Left hindlimb (tissue), 1 donor: ENCODE measurements around the gene NUP42.
A peak's percentile ranks its signal among the peaks of the same experiment; 100 is the strongest.
"Not testable (repeated sequence)": the region's sequence is repeated elsewhere in the genome, so short reads cannot be mapped to it uniquely, and the experiment has no call there.

ENCODE experiments used
- DNase-seq: peaks from one replicate; pipeline ENCODE4 v3.0.0-alpha.2; 2018

Gene NUP42

DNA sequence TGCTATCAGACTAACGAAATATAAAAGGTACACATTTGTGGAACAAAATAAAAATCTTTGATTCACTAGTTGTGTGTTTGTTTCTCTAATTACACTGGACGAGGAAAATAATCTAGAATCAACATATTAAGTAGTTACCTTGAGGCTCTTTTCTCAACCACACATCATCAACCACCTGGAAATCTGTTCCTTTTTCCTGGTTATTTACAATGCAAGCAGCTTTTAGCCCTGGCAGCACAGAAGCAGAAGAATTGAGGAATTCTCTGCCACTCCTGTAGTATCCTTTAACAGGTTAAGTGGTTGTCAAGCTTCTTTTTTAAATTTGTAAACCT, 23.7 kb downstream of the NUP42 start:
- no peak for DNase-seq

DNA sequence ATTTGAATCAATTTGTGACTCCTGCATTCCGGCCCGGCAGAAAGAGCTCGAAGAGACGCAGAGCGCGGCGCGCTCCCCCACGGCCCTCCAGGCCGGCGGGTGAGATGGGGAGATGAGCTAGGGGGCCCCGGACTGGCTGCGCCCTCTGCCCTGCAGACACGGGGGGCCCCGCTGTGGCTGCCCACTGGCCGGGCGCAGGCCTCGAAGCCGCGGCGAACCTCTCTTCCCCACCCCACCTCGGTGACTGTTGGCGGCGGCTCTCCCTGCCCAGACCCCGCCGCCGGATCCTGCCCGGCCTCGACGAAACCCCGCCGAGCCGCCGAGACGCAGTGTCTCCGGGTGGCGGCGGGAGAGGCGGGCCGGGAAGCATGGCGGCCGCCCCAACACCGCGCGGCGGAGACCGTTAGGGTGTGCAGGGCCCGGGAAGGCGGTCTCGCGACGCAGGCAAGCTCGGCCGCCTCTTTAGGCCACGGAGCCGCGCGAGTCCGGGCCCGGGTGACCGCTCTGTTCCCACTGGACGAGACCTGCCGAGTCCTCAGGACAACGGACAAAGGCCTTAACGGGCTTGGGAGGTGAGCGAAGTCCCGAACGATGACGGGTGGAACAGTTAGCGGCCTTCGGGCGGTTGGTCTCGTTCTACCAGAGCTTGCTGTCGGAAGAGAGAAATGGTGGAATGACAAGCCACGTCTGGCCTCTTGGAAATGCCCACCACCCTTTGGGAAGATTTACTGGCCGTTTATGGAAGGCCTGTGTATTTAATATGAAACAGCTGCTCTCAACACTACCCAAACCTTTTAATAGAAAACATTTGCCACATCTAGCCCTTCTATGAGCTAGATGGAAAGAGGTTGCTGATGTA, 24.3 kb downstream of the NUP42 start:
- DNase-seq: peak; percentile 71

DNA sequence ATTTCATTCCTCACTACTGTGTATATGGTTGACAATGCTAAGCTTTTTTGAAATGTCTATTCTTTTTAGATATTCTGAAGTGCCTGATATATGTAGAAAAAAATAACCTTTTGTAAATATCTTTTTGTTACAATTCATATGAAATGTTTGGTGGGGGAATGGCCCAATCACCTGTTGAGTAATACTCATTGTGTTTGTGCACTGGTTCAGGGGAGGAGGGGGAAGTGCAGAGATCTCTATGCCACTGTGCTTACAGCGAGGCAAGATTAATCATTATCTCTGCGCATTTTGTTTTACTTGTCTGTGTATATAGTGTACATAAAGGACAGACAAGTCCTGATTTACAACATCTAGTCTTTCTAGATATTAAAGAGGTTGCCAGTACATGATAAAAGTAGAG, 25.2 kb downstream of the NUP42 start:
- DNase-seq: no peak

DNA sequence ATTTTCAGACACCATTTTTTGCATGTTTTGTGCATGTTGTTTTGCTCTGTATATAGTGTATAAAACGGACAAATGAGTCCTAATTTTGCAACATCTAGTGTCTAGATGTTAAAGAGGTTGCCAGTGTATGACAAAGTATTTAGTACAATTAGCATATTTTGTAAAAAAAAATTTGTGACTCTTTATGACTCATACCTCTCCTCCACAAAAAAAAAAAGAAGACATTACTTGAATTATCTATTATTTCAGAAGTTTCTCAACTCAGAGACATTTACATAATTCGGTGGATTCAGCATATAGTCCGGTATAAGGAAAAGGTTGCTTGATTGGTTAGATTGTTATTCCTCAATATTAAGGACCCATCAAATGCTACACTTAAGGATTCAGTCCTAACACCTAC, 26.0 kb downstream of the NUP42 start:
- no peak for DNase-seq

DNA sequence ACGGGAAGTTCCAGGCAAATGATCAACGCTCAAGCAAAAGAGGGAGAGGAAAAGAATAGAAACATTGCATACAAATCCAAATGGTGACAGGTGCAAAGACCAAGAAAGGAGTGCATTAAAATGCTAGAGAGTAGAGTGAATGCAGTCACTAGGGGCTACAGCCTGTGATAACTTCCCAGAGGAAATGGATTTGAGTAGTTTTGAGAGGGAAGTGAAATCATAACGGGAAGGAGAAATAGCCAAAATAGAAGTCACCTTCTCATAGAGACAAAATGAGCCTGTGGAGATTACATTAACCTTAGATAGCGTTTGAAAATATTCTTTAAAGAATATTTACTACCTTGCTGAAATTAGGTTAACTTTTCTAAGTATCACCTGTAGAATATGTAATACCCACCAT, 26.5 kb downstream of the NUP42 start:
- no peak for DNase-seq

DNA sequence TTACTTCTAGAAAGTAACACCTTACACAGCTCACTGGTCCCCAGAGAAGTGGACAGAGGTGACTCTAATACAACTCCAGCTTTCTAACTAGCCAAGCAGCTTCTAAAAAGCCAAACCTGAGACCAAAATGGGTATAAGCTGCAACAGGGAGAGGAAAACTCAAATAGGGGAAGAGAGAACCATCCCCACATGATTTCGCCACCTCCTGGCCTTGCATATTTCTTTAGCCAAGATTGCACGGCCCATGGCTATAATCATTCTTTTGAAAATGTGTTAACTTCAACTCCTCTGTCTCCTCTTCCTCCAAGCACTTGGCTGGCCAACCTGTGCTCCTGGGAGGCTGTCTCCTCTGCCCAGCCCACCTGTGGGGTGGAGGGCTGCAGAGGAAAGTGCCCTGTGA, 28.7 kb downstream of the NUP42 start:
- no peak for DNase-seq

DNA sequence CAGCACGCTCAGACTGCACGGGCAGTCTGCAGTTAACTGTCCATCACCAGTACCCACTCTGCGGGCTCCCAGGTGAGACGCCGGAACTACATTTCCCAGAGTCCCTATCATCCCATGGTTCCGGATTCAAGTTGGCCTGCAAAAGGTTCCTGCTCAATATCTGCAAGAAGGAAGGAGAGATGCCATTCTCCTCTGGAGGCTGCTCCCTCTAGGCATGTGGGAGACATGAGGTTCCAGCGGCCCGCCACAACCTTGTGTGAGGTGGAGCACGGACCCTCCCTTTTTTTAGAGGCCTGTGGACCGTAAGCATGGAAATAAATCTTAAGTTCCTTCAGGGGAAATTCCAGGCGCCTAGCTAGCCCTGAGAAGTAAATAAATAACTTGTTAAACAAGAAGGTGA, 29.7 kb downstream of the NUP42 start:
- no peak for DNase-seq

DNA sequence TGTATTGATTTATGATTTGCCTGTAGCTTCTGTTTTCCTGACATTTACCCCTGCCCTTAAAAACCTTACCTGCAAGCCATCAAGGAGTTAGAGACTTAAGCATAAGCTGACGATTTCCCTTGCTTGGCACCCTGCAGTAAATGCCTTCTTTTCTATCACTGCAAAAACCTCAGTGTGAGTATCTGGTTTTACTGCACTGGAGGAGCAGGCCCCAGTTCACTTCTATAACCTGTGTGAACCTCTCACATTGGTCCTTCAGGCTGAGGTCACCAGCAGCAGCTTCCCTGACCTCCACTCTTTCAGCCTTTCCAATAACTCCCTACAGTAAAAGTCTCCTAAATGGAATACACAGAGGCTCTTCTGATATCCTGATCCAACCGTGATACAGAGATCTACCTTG, 30.5 kb downstream of the NUP42 start:
- no peak for DNase-seq

DNA sequence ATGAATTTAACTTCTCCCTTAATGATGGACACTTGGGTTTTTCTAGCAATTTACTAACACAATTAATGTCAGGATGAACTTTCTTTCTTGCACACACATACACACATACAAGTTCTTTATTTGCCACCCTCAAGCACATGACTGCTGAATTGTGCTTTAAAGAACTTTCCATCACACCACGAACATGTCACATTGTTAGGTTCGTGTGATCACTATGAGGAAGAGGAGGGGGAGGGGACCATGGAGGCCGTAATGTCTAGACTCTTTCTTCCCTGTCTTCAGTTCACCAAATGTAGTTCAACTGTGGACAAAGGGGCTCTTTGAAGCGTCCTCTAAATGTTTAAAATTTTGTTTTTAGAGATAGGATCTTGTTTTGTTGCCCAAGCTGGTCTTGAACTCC, 31.0 kb downstream of the NUP42 start:
- no peak for DNase-seq

DNA sequence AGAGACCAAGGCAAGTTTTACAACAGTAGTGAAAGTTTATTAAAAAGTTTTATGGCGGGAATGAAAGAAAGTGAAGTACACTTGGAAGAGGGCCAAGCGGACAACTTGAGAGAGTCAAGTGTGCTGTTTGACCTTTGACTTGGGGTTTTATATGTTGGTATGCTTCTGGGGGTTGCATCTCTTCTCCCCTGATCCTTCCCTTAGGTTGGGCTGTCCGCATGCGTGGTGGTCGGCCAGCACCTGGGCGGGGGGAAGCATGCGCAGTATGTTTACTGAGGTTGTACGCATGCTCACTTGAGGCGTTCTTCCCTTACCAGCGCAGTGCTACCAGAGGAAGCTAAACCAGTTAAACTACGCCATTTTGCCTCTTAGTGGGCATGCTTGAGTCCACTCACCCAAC, 31.9 kb downstream of the NUP42 start:
- no peak for DNase-seq

DNA sequence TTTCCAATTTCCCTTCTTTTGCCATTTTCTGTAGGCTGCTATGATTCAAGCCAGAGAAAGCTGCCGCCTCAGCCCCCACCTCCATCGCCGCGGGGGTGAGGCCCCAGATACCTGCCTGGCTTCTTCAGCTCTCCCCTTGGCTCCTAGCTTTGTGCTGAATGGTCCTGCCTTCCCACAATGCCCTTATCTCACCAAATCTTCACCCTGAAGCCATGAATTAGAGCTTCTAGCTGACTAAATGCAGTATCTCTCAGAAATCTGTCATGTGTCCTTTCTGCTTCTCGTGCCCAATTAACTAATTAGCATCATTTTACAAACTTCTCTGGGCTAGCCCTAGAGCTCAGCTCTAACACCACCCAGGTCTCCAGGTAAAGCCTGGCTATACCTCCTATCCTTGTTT, 32.6 kb downstream of the NUP42 start:
- DNase-seq: no peak

DNA sequence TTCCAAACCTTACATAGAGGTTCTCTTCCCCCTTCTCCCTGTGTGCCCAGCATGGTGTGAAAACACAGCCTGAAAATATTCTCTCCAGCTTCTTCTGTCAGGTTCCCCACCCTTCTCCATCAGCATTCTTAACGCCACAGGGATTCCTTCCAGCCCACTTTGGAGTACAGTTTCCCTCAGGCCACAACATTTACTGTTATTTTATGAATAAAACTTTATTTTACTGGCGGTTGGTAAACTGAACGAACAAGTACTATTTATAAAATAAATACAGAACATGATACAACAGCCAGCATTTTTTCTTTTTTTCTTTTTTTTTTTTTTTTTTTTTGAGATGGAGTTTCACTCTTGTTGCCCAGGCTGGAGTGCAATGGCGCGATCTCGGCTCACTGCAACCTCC, 33.1 kb downstream of the NUP42 start:
- DNase-seq: no peak

DNA sequence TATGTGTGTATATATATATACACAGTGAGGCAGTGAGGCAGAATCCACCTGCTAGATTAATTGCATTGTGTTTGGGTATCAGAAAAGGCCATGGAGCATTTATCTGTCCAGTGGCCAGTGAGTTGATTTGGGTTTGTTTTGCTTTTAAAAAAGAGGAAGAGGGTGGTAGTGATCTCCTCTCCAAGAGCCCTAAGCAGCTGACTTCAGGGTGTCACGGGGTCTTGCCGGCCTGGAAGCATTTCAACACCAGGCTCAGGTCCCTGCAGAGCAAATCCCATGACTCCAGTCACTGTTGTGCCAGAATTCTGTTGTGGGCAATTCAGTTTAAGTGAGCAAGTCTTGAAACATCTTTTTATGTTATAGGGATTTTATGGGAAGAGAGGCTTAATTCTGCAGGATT, 34.2 kb downstream of the NUP42 start:
- DNase-seq: no peak

DNA sequence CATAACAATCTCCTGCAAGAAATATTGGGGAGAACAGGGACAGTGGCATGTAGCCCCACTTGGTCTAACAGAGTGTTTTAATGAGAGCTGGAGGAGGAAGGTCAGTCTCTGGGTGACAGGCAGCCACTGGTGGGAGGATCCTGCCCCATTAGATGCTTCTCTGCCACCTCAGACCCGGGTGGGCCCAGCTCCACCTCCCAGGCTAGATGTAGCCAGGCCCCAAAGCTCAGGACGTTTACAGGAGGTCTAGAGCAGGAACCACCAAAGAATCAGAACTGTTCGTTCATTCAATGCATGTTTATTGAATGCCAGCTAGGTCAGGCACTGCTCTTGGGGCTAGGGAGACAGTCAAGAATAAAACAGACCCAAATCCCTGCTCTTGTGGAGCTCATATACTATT, 36.3 kb downstream of the NUP42 start:
- DNase-seq: no peak

DNA sequence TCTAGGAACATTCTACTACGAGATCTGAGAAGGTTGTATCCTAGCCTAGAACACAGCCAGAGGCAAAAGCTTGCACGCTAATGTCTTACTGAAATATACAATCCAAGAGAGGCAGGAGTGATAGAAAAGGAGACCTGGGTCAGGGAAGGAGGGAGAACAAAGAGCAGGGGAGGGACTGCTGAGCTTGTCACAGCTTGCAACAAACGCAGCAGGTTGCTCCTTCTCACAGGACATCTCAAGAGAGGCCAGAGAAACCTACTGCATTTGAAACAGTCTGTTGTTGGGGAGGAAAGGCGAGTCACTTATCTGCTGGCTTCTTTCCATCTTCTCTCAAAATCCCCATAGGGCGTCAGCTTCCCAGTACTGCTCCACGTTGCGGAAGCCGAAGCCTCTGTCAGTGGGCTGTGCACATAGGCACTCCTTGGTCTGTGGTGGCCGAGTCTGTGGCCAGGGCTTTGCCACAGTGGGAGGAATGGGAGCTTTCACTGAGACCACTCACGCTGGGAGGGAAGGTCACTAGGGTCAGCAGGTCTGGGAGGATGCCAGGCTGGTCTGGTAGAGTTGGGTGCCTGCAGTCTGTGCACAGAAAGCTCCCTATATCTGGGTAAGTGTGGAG, 39.0 kb downstream of the NUP42 start:
- DNase-seq: no peak

DNA sequence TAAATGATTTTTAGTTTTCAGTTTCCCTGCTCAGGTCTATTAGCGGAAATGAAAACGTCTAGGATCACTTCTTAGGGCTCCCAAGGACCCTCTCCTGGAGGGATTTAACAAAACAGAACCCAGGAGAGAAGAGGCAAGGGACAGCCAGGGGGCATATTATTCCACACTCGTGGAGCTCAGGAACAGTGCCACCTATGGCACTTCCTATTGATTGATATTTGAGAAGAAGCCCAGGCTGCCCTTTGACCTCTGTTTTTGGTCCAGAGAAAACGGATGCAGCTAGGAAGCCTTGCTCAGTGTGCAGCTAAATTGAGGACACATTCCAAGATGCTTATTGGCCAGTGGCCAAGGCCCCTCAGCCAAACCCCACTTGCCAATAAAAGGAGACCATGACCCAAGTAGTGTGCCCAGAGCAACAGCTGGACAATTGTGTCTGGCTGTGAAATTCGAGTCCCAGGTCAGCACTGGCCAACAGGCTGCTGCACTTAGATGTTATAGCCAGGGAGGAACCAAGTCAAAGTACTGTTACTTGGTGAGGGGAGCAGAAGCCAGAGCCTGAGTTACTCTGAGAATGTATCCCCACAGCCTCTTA, 40.7 kb downstream of the NUP42 start:
- no peak for DNase-seq

DNA sequence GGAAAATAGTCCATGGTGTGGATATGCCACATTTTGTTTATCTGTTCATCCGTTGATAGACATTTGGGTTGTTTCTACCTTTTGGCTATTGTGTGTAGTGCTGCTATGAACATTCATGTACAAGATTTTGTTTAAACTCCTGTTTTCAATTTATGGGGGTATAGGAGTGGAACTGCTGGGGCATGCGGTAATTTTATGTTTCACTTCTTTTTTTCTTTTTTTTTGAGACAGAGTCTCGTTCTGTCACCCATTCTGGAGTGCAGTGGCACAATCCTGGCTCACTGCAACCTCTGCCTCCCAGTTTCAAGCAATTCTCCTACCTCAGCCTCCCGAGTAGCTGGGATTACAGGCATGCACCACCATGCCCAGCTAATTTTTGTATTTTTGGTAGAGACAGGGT, 42.5 kb downstream of the NUP42 start:
- not testable (repeated sequence) for DNase-seq

DNA sequence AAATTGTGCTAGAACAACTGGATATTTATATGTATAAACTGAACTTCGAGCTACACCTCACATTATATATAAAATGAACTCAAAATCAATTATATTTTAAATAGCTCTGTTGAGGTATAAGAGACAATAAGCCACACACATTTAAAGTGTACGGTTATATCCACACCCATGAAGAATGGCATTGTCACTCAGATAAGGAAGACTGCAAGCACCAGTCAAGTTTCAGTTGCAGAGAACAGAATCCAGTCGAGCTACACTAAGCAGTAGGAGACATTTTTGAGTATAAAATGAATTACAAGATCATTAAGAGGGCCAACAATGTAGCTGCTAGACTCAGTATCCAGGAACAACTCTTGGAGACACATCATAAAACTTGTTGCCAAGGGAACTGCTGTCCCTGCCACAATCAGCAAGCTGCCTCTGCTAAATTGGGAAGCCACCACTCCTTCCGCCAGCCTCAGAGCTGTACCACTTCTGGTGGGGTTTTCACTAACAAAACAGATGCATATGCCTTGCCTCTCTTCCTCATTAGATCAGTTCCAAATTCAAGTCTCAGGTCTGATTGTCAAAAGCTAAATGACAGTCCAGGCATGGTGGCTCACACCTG, 45.1 kb downstream of the NUP42 start:
- no peak for DNase-seq

DNA sequence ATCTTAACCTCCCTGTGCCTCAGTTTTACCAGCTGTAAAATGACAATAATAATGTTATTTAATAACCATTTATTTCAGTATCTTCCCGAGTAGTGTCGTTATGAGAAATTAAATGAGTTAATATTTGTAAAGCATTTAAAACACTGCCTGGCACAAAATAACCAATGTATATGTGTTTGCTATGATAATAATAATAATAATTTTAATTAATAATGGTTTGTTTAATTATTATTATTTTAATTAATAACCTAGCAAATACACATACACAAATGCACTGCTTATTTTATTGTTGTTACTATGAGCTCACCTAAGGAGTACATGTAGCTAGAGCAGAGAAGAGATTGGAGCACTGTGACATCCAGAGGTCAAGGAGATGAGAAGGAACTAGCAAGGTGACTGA, 46.6 kb downstream of the NUP42 start:
- no peak for DNase-seq

DNA sequence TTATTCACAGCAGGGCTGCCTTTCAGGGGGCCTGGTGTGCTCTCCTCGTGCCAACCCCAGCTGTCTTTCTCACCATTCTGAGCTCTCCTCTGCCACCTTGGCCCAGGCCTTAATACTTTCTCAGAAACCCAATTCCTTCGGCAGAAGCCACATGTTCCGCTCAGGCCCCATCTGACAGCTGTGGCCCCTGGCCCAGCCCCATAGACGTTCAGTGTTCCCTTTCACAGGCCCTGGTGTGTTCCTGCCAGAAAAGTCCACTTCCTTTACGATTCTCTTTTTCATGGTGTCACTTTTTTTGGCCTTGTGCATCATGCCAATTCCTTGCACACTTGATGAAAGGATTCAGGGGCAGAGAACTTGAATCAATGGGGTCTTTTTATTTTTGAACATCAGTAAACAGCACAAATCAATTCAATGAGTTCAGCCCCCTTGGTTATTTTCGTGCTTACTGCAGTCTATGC, 48.8 kb downstream of the NUP42 start:
- peak; percentile 46 for DNase-seq

DNA sequence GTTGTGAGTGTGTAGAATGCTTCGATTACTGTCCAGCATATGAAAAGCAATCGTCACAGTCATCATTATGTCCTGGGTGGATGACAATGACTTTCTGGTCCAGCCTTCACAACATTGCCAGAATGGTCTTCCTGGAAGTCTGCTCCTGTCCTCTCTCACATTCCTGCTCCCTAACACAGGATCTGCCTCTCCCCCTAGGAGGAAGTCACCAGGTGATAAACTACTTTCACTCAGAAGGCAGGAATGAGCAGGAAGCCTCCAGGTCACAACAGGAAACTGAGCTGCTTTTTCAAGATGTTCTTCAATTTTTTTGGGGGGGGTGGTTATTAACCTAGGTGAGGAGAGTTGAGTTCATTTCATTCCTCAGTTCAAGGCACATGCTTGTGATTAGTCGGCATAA, 51.1 kb downstream of the NUP42 start:
- no peak for DNase-seq

DNA sequence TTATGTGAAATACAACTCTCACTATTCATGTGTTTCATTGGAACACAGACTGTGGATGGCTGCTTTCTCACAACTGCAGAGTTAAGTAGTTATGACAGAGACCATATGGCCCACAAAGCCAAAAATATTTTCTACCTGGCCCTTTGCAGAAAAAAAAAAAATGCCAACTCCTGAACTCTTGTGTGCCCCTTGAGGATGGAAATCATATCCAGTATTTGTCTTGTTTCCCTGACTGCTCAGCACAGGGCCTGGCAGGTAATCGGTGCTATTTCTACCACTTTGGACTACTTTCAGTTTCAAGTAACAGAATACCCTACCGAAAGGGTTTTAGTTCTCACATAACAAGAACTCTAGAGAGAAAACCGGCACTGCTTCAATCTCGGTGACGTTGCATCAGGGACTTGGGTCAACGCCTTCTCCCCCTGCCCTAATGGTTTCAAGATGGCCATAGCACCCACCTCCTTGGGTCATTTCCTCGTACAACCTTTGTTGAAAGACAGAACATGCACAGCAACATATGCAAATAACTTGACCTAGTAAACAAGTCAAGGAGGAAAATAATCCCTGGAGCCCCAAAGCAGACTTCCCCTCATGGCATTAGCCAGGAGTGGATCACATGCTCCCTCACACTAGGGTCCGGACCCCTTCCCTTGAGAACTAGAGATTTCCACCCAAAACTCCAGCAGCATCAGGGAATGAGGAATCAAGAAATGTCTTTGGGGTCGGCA, 52.9 kb downstream of the NUP42 start:
- no peak for DNase-seq

DNA sequence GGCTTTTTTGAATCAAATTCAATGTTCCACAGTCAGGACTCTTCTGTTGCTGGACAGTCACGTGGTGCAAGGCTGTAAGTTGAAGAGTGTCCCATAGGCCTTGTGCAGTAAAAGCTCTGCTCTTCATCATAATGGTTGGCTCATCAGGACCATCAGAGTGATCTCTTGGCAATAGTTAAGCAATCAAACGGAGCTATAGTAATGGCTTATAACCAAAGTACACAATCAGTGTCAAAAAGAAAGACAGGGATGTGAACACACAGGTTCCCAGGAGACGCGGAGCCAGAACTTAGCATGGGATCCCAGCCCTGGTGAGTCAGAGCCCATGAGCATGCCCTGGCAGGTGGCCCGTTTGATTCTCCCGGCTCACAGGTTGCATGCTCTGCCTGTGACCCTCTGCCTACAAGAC, 54.0 kb downstream of the NUP42 start:
- DNase-seq: no peak
